Stomach (tissue), 9 donors: ENCODE measurements around the gene DPYSL4. TPM values are rescaled to one million over a fixed set of nuclear protein-coding genes. Genes with fewer than 3 reads are reported as not detected.

Experiments
- DNase-seq, 2 donors: peaks; one replicate each; pipeline versions ENCODE4 v3.0.0 to v3.0.0-alpha.2; 2013 to 2019
- H3K27ac ChIP-seq, 5 donors: fragments of 200-600 bp in 4 of 5; sonication (generic) in 4 of 5; one replicate each; pipeline ENCODE4 v1.5.1; 2013 to 2019; ENCODE audit warnings: mild to moderate bottlenecking in 1 of 5, moderate library complexity in 1 of 5
- H3K27me3 ChIP-seq, 3 donors: fragments of 200-600 bp; sonication (generic); one replicate each; pipeline ENCODE4 v1.5.1; 2017 to 2019; ENCODE audit warnings: mixed run types in 1 of 3
- H3K36me3 ChIP-seq, 4 donors: fragments of 200-600 bp; sonication (generic); 1 replicate in 3 of 4; 2 replicates in 1 of 4; pipeline ENCODE4 v1.5.1; 2016 to 2019
- H3K4me1 ChIP-seq, 4 donors: fragments of 200-600 bp; sonication (generic); one replicate each; pipeline ENCODE4 v1.5.1; 2016 to 2019
- H3K4me3 ChIP-seq, 4 donors: fragments of 200-600 bp; sonication (generic) in 3 of 4; one replicate each; pipeline ENCODE4 v1.5.1; 2016 to 2019; ENCODE audit warnings: mild to moderate bottlenecking in 1 of 4
- H3K9me3 ChIP-seq, 4 donors: fragments of 200-600 bp; sonication (generic); one replicate each; pipeline ENCODE4 v1.5.1; 2016 to 2019
- CTCF ChIP-seq, 7 experiments: fragments of 450-650 bp in 4 of 7; fragments of 200-600 bp in 3 of 7; sonication (generic) in 3 of 7; IDR thresholded peaks; one replicate each; pipeline ENCODE4 v1.5.1; 2016 to 2019; ENCODE audit warnings: antibody characterized with exemption in 7 of 7, control low read depth in 2 of 7, mild to moderate bottlenecking in 1 of 7
- EP300 ChIP-seq: sonication (generic); formaldehyde crosslinking; IDR thresholded peaks from one replicate; pipeline ENCODE4 v1.6.1; 2017; ENCODE audit warnings: antibody characterized with exemption
- POLR2A ChIP-seq, 4 donors: fragments of 450-650 bp; IDR thresholded peaks; one replicate each; pipeline ENCODE4 v1.6.1; 2016; ENCODE audit warnings: antibody characterized with exemption in 4 of 4, control low read depth in 2 of 4, mild to moderate bottlenecking in 1 of 4, moderate library complexity in 1 of 4
- POLR2AphosphoS5 ChIP-seq, 3 donors: sonication (generic); formaldehyde crosslinking; IDR thresholded peaks; one replicate each; pipeline ENCODE4 v1.6.1; 2016; ENCODE audit warnings: antibody characterized with exemption in 3 of 3
- WGBS, 5 donors: extraction: QIAGEN DNeasy Blood & Tissue Kit in 3 of 5; methylation state at CpG; one replicate each; pipeline versions ENCODE4 v1.1.5 to v1.1.7; 2013 to 2018; 5-methylcytosine and 5-hydroxymethylcytosine counted together
- intact Hi-C: fragments of 100-400 bp; cut with DNase I; formaldehyde crosslinking; loops from one replicate; pipeline ENCODE4 v1.15.1; 2023; ENCODE audit warnings: low total_unique reads
- polyA plus RNA-seq, 3 donors: library from polyadenylated mRNA; stranded (reverse); fragments of 200-250 nt; gene quantifications; one replicate each; pipeline ENCODE4 v1.2.3, GENCODE V29; 2013
- total RNA-seq, 5 donors: library from RNA; depleted of rRNA; stranded (reverse); fragments of >200 nt; gene quantifications; one replicate each; pipeline versions ENCODE4 v1.1.0 to v1.2.3, GENCODE V29; 2014 to 2016
- donor health status: healthy with polysubstance abuse.
- donor health status: Bipolar disorder and iron deficiency.
- donor health status: healthy.

Gene DPYSL4
- total and polyA plus RNA-seq, 8 donors = 0.43 to 2.0 (median 0.68) TPM; not detected in 3

- WGBS, 5 donors = 25 to 46% (median 39%) methylated on average over 14 to 20 of the region's 20 CpGs
- H3K9me3 ChIP-seq = no peaks in the 10 kb centered on the region
- TF ChIP-seq CTCF (IDR thresholded peaks at IDR 0.05) (no peak), EP300 (no peak), POLR2A (IDR thresholded peaks at IDR 0.05) (no peak), POLR2AphosphoS5 (IDR thresholded peaks at IDR 0.05) (no peak)
- peaks cover 14 to 24% (median 18%) of the 10 kb centered on the region in 4 donors for H3K4me1 ChIP-seq
- intact Hi-C loops = no loop called here
- H3K27ac ChIP-seq = no peak overlapping the region
- peaks cover 0 to 17% (median 7%) of the 10 kb centered on the region in 4 donors for H3K36me3 ChIP-seq
- H3K27me3 ChIP-seq = peaks cover 0 to 49% (median 11%) of the 10 kb centered on the region in 3 donors
- DNase-seq = peak; percentile 43 to 44
- H3K4me3 ChIP-seq = no peak overlapping the region
Observed at GRCh38 chr10:132164761-132165278, 21.9 kb upstream of the DPYSL4 start.

GRCh38 chr10:132165416-132165980, 21.2 kb upstream of the DPYSL4 start:
- peaks cover 0 to 56% (median 11%) of the 10 kb centered on the region in 3 donors for H3K27me3 ChIP-seq
- no peak overlapping the region for H3K4me3 ChIP-seq
- H3K36me3 ChIP-seq = peaks cover 0 to 20% (median 8%) of the 10 kb centered on the region in 4 donors
- TF ChIP-seq POLR2AphosphoS5 (IDR thresholded peaks at IDR 0.05) (no peak), POLR2A (IDR thresholded peaks at IDR 0.05) (no peak), EP300 (no peak), CTCF (IDR thresholded peaks at IDR 0.05) (no peak)
- H3K27ac ChIP-seq = no peak overlapping the region
- H3K4me1 ChIP-seq = peaks cover 14 to 24% (median 18%) of the 10 kb centered on the region in 4 donors
- no peak for DNase-seq
- intact Hi-C loops = no loop called here
- WGBS, 5 donors = 86 to 91% (median 89%) methylated on average over 11 to 21 of the region's 21 CpGs
- H3K9me3 ChIP-seq = no peaks in the 10 kb centered on the region

GRCh38 chr10:132166216-132166950, 20.4 kb upstream of the DPYSL4 start:
- 81 to 88% (median 86%) methylated on average over 23 of the region's 23 CpGs for WGBS, 5 donors
- intact Hi-C loops = no loop called here
- no peak for TF ChIP-seq POLR2A (IDR thresholded peaks at IDR 0.05)
- no peak for TF ChIP-seq EP300
- TF ChIP-seq CTCF (IDR thresholded peaks at IDR 0.05) = no peak
- TF ChIP-seq POLR2AphosphoS5 (IDR thresholded peaks at IDR 0.05) = no peak
- H3K27me3 ChIP-seq = peaks cover 0 to 64% (median 11%) of the 10 kb centered on the region in 3 donors
- no peaks in the 10 kb centered on the region for H3K9me3 ChIP-seq
- DNase-seq = no peak
- no peak overlapping the region for H3K27ac ChIP-seq
- peaks cover 0 to 20% (median 8%) of the 10 kb centered on the region in 4 donors for H3K36me3 ChIP-seq
- H3K4me3 ChIP-seq = no peak overlapping the region
- H3K4me1 ChIP-seq = peaks cover 14 to 24% (median 18%) of the 10 kb centered on the region in 4 donors

- intact Hi-C loops = no loop called here
- peaks cover 13 to 19% (median 15%) of the 10 kb centered on the region in 4 donors for H3K4me1 ChIP-seq
- H3K27ac ChIP-seq = no peak overlapping the region
- TF ChIP-seq CTCF (IDR thresholded peaks at IDR 0.05) = no peak
- TF ChIP-seq EP300 = no peak
- no peak for TF ChIP-seq POLR2A (IDR thresholded peaks at IDR 0.05)
- TF ChIP-seq POLR2AphosphoS5 (IDR thresholded peaks at IDR 0.05) = no peak
- 87 to 89% (median 89%) methylated on average over 20 to 22 of the region's 22 CpGs for WGBS, 5 donors
- H3K36me3 ChIP-seq = peaks cover 0 to 20% (median 8%) of the 10 kb centered on the region in 4 donors
- no peaks in the 10 kb centered on the region for H3K9me3 ChIP-seq
- DNase-seq = no peak
- peaks cover 0 to 66% (median 11%) of the 10 kb centered on the region in 3 donors for H3K27me3 ChIP-seq
- no peak overlapping the region for H3K4me3 ChIP-seq
Observed at GRCh38 chr10:132167041-132167674, 19.6 kb upstream of the DPYSL4 start.
